Peyer's patch (tissue), 4 donors: Measurements from ENCODE around the gene GDPD5. TPM values are rescaled to one million over a fixed set of nuclear protein-coding genes. Genes with fewer than 3 reads are reported as not detected.
"Not testable (repeated sequence)": the region's sequence is repeated elsewhere in the genome, so short reads cannot be mapped to it uniquely, and the experiment has no call there.

Experiments
- DNase-seq, 3 donors: peaks; one replicate each; pipeline ENCODE4 v3.0.0-alpha.2; 2017 to 2019
- H3K27ac ChIP-seq, 4 donors: fragments of 200-600 bp; sonication (generic); one replicate each; pipeline ENCODE4 v1.5.1; 2016 to 2019
- H3K27me3 ChIP-seq, 2 donors: fragments of 200-600 bp; sonication (generic); one replicate each; pipeline ENCODE4 v1.5.1; 2019
- H3K36me3 ChIP-seq, 3 donors: fragments of 200-600 bp; sonication (generic); one replicate each; pipeline ENCODE4 v1.5.1; 2016 to 2019
- H3K4me1 ChIP-seq, 4 donors: fragments of 200-600 bp; sonication (generic); one replicate each; pipeline ENCODE4 v1.5.1; 2016 to 2019
- H3K4me3 ChIP-seq, 4 donors: fragments of 200-600 bp; sonication (generic); 1 replicate in 3 of 4; 2 replicates in 1 of 4; pipeline ENCODE4 v1.5.1; 2016 to 2019; ENCODE audit warnings: mild to moderate bottlenecking in 1 of 4
- H3K9me3 ChIP-seq, 4 donors: fragments of 200-600 bp; sonication (generic); one replicate each; pipeline ENCODE4 v1.5.1; 2016 to 2019; ENCODE audit warnings: mild to moderate bottlenecking in 1 of 4
- POLR2A ChIP-seq, 2 donors: fragments of 450-650 bp; IDR thresholded peaks; one replicate each; pipeline ENCODE4 v1.5.1; 2017; ENCODE audit warnings: antibody characterized with exemption in 2 of 2, mild to moderate bottlenecking in 2 of 2, moderate library complexity in 2 of 2
- total RNA-seq, 4 donors: library from RNA; depleted of rRNA; stranded (reverse); fragments of >200 nt; gene quantifications; one replicate each; pipeline ENCODE4 v1.1.0, GENCODE V29; 2016
- TF ChIP-seq, protein P1 (sequence below), 6 experiments: fragments of 450-650 bp in 4 of 6; fragments of 200-600 bp in 2 of 6; sonication (generic) in 1 of 6; IDR thresholded peaks; one replicate each; pipeline ENCODE4 v1.5.1; 2017 to 2019; ENCODE audit warnings: antibody characterized with exemption in 6 of 6, mild to moderate bottlenecking in 3 of 6, moderate library complexity in 1 of 6

GDPD5 gene
- total RNA-seq, 4 donors from 2014 or later, result 2.5 to 48.9 (median 22.2) TPM

DNA sequence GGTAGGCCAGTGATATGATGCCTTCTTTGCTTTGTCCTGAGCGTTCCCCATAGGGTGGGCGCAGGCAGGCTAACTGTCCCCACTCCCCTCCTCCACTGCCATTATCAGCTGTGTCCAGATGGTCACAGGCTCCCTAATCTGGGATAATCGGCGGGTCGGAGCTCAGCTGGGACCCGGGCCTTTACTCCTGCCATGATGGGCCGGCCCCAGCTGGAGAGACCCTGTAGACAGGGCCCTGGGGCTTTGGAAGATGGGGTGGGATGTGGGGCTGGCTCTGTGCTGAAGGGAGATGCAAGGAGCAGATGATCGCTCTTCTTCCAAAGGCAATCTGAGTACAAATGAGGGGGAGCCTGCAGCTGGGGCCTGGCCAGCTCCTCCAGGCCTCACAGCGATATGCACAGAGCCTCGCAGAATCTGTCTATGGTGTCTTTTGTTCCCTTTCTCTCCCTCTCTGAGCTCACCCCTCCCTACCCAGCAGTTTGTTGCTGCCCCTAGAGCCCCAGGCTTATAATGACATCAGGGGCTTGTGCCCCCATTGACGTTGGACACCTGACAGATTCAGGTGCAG, 104.6 kb downstream of the GDPD5 start:
- Histone ChIP-seq H3K4me3 (no peak overlapping the region), H3K36me3 (no peaks in the 10 kb centered on the region), H3K9me3 (no peaks in the 10 kb centered on the region), H3K27me3 (no peaks in the 10 kb centered on the region), H3K4me1 (no peaks in the 10 kb centered on the region), H3K27ac (no peak overlapping the region)
- TF ChIP-seq, protein P1, sequence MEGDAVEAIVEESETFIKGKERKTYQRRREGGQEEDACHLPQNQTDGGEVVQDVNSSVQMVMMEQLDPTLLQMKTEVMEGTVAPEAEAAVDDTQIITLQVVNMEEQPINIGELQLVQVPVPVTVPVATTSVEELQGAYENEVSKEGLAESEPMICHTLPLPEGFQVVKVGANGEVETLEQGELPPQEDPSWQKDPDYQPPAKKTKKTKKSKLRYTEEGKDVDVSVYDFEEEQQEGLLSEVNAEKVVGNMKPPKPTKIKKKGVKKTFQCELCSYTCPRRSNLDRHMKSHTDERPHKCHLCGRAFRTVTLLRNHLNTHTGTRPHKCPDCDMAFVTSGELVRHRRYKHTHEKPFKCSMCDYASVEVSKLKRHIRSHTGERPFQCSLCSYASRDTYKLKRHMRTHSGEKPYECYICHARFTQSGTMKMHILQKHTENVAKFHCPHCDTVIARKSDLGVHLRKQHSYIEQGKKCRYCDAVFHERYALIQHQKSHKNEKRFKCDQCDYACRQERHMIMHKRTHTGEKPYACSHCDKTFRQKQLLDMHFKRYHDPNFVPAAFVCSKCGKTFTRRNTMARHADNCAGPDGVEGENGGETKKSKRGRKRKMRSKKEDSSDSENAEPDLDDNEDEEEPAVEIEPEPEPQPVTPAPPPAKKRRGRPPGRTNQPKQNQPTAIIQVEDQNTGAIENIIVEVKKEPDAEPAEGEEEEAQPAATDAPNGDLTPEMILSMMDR (IDR thresholded peaks at IDR 0.05), result no peak
- TF ChIP-seq POLR2A (IDR thresholded peaks at IDR 0.05), result no peak
- DNase-seq, result no peak

DNA sequence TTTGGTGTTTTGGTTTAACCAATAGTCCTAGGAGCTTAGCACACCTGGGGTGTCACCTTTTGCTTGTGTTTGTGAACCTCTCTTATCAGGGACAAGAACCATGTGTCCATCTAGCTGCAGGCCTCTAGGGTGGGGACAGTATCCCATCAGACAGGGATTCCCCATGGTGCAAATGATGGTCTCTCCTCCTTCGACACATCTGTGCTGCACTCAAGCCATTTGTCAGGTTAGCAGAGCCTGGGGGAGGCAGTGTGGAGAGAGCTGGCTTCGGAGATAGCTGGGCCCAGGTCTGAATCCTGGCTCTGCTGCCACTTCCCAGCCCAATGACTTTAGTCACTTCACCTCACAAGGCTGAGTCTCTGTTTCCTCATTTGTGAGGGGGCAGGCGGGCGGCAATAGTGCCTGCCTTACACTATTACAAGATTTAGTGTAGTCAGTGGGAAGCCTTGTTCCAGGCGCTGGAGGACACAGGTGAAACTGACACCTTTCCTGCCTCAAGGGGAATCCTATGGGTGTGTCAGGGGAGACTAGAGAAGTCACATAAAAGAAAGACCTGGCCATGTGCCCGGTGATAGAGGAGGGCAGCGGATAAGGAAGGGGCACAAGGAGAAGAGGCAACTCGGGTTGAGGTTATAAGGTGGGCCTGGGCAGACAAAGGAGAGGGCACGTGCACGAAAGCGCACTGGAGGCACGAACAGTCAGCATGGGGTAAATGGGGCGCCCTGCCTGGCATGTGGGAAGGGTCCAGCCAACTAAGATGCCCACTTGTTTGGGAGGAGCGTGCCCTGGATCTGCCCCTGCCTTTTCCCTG, 105.3 kb downstream of the GDPD5 start:
- no peaks in the 10 kb centered on the region for H3K4me1 ChIP-seq
- no peak overlapping the region for H3K4me3 ChIP-seq
- no peaks in the 10 kb centered on the region for H3K9me3 ChIP-seq
- DNase-seq, result no peak
- H3K36me3 ChIP-seq, result no peaks in the 10 kb centered on the region
- TF ChIP-seq POLR2A (IDR thresholded peaks at IDR 0.05), result no peak
- TF ChIP-seq, protein P1 (IDR thresholded peaks at IDR 0.05), result no peak
- H3K27me3 ChIP-seq, result no peaks in the 10 kb centered on the region
- H3K27ac ChIP-seq, result no peak overlapping the region

DNA sequence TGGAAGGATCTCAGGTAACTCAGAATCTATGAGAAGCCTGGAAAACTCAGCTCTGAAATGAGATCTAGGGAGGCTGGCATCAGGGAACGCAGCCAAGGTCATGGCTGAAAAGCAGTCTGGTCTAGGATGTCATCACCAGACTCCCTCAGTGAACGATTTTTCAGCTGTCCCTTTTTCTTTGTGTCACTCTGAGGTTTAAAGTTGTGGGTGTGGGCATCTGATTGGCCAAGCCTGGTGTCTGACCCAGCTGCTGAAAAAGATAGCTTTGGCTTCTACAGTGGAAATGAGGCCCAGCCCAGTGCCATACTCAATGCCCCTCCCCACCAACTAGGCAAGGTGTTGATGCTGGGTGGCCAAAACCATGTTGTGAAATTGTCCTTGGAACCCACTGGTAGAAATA, 111.9 kb downstream of the GDPD5 start:
- Histone ChIP-seq H3K4me3 (no peak overlapping the region), H3K36me3 (peaks cover 0 to 22% (median 0%) of the 10 kb centered on the region in 3 donors)

DNA sequence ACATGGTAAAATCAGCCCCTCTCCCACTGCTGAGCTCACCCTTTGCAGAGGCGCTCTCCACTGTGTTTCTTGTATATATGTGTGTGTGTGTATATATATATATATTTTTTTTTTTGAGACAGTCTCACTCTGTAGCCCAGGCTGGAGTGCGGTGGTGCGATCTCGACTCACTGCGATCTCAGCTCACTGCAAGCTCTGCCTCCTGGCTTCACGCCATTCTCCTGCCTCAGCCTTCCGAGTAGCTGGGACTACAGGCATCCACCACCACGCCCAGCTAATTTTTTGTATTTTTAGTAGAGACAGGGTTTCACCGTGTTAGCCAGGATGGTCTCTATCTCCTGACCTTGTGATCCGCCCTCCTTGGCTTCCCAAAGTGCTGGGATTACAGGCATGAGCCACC, 112.6 kb downstream of the GDPD5 start:
- H3K27me3 ChIP-seq, H3K4me1 ChIP-seq, H3K9me3 ChIP-seq, DNase-seq, H3K4me3 ChIP-seq, H3K27ac ChIP-seq: not testable (repeated sequence)
- H3K36me3 ChIP-seq, result peaks cover 0 to 29% (median 0%) of the 10 kb centered on the region in 3 donors

More for the DNA sequence above, 111.9 kb downstream of the GDPD5 start:
- H3K27me3 ChIP-seq, result no peaks in the 10 kb centered on the region
- no peaks in the 10 kb centered on the region for H3K9me3 ChIP-seq
- DNase-seq, result no peak
- no peak for TF ChIP-seq POLR2A (IDR thresholded peaks at IDR 0.05)
- TF ChIP-seq, protein P1 (IDR thresholded peaks at IDR 0.05), result no peak
- no peak overlapping the region for H3K27ac ChIP-seq
- H3K4me1 ChIP-seq, result no peaks in the 10 kb centered on the region

DNA sequence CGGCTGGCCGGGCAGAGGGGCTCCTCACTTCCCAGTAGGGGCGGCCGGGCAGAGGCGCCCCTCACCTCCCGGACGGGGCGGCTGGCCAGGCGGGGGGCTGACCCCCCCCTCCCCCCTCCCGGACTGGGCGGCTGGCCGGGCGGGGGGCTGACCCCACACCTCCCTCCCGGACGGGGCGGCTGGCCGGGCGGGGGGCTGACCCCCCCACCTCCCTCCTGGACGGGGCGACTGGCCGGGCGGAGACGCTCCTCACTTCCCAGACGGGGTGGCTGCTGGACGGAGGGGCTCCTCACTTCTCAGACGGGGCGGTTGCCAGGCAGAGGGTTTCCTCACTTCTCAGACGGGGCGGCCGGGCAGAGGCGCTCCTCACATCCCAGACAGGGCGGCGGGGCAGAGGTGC, 115.8 kb downstream of the GDPD5 start:
- DNase-seq, H3K4me1 ChIP-seq, H3K27me3 ChIP-seq, H3K4me3 ChIP-seq, H3K27ac ChIP-seq, H3K9me3 ChIP-seq: not testable (repeated sequence)
- H3K36me3 ChIP-seq, result peaks cover 0 to 52% (median 0%) of the 10 kb centered on the region in 3 donors

DNA sequence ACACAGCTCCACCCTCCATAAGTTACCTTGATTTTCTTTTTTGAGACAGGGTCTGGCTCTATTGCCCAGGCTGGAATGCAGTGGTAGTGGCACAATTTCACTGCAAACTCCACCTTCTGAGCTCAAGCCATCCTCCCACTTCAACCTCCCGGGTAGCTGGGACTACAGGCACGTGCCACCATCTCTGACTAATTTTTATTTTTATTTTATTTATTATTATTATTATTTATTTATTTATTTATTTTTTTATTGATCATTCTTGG, 116.9 kb downstream of the GDPD5 start:
- Histone ChIP-seq H3K4me3 (no peak overlapping the region), H3K4me1 (no peaks in the 10 kb centered on the region), H3K9me3 (no peaks in the 10 kb centered on the region), H3K27ac (no peak overlapping the region), H3K36me3 (peaks cover 0 to 61% (median 0%) of the 10 kb centered on the region in 3 donors), H3K27me3 (no peaks in the 10 kb centered on the region)
- DNase-seq, result no peak
- TF ChIP-seq POLR2A (IDR thresholded peaks at IDR 0.05), result no peak

DNA sequence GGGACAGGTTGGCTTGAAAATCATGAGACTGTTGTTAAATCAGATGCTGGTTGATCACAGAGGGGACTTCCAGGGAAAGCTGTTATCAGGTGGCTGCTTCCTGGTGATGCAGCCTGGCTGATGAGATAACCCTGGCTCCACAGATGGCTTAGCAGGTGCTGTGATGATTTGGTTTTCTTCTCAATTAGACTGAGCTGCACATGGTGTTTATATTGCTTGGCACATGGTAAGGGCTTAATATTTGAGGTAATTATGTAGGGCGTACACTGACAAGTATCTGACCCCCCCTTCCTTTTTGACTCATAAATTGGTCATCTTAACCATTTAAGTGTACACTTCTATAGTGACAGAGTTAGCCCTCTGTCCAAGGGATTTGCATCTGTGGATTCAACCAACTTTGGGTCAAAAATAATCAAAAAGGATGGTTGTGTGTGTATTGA, 119.4 kb downstream of the GDPD5 start:
- TF ChIP-seq POLR2A (IDR thresholded peaks at IDR 0.05), result no peak
- TF ChIP-seq, protein P1 (IDR thresholded peaks at IDR 0.05), result no peak
- Histone ChIP-seq H3K36me3 (peaks cover 0 to 69% (median 0%) of the 10 kb centered on the region in 3 donors), H3K27me3 (no peaks in the 10 kb centered on the region), H3K4me3 (no peak overlapping the region), H3K4me1 (peaks cover 0 to 22% (median under 1%) of the 10 kb centered on the region in 4 donors), H3K9me3 (no peaks in the 10 kb centered on the region), H3K27ac (no peak overlapping the region)
- no peak for DNase-seq
